KG1 (cell line): Measurements from ENCODE around the gene CANX.

Experiments used
- DNase-seq: peaks from one replicate; lab custom pipeline; 2025; lab: John Stamatoyannopoulos, UW

The CANX gene

DNA sequence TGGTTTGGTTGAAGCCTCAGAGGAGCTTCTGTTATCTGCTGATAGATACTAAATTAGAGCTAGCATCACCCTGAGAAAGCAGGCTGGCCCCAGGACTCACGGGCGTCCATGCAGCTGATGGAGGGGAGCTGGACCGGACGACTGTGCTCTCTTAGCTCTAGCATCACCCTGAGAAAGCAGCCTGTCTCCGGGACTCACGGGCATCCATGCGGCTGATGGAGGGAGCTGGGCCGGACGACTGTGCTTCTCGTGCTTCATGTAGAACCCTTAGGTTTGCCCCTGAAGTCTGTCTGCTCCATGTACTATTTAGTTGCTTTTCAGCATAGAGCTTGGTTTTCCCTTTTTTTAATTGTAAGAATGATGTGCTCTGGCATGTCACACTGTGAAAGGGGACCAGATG lies 78.7 kb downstream of the CANX start:
- no peak for DNase-seq

DNA sequence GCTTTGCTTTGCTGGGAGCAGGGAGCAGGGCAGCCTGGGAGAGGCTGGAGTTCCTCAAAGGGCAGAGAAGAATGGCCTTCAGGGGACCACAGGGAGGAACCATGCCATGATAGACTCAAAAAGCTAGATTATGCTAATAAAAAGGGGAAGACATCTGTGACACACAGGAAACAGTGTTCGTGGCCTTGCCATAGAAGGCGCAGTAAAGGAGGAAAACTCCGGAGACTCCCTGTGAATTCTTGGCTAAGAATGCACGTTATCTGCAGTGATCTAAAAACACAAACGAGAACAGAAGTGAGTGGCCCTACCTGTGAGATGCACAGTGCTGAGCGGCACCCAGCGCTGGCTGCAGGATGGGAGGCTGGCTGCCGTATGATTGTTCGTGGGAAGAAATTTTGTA lies 79.1 kb downstream of the CANX start:
- no peak for DNase-seq

DNA sequence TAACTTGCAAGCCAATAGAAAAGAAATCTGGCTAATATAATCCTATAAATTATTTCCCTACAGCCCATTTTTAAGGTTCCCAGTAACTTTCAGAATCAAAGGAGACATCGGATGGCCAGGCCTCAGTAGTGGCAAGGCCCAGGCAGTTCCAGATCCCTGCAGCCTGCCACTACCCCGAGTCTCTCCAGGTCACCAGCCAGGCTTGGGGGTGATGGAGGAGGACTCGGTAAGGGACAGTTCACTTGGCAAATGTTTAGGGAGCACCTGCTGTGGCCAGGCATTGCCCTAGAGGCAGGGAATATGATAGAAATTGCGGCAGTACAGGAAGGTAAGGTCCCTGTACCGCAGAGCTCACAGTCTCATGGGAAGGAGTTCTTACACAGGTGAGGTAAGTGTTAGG lies 79.8 kb downstream of the CANX start:
- DNase-seq: no peak

DNA sequence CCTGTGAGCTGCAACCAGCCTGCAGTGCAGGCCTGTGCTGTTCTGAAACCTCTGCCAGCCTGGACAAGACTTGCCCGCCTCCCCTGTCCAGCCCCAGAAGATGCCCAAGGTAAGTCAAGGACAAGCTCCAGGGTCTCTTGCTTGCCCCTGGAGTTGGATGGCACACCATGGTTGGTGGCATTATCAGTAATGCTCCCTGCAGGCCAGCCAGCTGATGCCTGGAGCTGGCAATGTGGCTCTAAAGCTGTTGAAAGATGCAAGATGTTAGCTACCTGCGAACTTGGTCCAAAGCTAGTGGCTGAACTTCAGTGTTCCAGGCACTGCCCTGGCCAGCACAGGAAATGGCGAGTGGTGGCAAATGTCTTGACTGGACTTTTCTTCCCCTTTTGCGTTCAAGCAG lies 81.1 kb downstream of the CANX start:
- DNase-seq: no peak

DNA sequence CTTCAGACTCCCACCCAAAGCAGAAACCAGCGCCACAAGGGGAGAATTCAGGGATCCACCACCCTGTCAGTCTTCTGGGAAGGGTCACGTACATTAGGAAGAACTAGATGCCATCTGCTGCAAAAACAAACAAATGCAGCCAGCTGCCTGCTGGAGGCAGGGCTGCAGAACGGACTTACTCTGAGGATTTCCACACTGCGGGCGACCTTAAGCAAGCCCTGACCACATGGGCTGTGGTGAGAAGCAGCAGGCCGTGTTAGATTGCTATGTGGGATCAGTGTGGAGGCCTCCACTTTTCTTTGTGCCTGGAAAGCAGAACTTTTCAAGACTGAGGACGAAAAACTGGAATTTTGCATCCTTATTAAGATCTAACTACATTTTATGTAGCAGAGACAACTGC lies 81.6 kb downstream of the CANX start:
- DNase-seq: no peak
